Choroid plexus epithelial cell (primary cell): ENCODE results near the gene KCNJ16.

Experiments
- DNase-seq: peaks from one replicate; pipeline ENCODE4 v3.0.0-alpha.2; 2010; ENCODE audit warnings: low read depth
- H3K4me3 ChIP-seq: 2 replicates; pipeline ENCODE4 v1.5.1; 2011; ENCODE audit warnings: low read depth, mild to moderate bottlenecking, control low read depth, low read length, moderate library complexity
- TF ChIP-seq, protein P1 (sequence below): conservative IDR thresholded peaks from 2 replicates; pipeline ENCODE4 v1.5.1; 2011; ENCODE audit warnings: low read depth, mild to moderate bottlenecking, control low read depth, inconsistent platforms, low read length, moderate library complexity

The KCNJ16 gene

DNA sequence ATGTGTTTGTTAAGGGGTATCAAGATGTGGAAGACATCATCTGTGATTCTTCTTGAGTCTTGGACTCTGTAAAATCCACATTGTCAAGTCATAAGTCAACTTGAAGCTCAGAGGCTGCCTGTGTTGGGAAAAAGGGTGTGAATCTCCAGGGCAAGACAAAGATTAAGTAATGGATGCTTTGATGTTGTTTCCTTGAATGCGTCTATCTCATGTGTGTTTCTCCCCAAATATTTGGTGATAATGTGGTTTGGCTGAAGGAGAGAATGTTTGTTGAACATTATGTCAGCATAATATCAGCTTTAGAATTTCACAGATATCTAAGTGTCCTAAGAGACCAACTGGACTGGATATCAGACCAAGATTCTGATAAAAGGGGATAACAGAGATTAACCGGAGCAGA, 24.1 kb upstream of the KCNJ16 start:
- TF ChIP-seq, protein P1, sequence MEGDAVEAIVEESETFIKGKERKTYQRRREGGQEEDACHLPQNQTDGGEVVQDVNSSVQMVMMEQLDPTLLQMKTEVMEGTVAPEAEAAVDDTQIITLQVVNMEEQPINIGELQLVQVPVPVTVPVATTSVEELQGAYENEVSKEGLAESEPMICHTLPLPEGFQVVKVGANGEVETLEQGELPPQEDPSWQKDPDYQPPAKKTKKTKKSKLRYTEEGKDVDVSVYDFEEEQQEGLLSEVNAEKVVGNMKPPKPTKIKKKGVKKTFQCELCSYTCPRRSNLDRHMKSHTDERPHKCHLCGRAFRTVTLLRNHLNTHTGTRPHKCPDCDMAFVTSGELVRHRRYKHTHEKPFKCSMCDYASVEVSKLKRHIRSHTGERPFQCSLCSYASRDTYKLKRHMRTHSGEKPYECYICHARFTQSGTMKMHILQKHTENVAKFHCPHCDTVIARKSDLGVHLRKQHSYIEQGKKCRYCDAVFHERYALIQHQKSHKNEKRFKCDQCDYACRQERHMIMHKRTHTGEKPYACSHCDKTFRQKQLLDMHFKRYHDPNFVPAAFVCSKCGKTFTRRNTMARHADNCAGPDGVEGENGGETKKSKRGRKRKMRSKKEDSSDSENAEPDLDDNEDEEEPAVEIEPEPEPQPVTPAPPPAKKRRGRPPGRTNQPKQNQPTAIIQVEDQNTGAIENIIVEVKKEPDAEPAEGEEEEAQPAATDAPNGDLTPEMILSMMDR = no peak

DNA sequence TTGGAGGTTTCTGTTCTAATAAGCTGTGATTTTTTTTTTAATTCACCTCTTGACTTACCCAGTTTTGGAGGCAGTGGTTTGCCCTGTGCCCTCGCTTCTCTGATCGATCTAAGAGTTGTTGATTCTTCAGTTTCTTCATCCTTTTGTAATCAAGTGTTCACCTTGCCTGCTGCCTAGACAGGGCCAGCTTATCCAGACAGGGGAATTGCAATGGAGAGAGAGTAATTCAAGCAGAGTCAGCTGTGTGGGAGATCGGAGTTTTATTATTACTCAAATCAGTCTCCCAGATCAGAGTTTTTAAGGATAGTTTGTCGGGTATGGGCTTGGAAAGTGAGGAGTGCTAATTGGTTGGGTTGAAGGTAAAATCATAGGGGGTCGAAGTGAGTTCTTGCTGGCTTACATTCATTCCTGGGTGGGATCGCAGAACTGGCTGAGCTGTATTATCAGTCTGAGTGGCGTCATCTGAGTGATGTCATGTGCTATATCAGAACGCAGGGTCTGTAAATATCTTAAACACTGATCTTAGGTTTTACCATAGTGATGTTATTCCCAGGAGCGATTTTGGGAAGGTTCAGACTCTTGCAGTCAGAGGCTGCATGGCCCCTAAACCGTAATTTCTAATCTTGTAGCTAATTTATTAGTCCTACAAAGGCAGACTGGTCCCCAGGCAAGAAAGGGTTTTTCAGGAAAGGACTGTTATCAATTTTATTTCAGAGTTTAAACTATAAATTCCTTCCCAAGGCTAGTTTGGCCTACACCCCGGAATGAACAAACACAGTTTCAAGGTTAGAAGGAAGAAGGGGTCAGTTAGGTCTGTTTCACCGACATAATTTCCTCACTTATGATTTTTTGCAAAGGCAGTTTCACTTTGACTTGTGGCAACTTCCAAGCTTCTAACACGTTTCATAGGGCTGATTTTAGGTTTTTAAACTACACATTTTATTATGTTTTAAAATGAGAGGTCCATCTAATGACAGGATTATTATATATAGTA, 21.5 kb upstream of the KCNJ16 start:
- TF ChIP-seq, protein P1 = no peak

More for the DNA sequence above, 24.1 kb upstream of the KCNJ16 start:
- H3K4me3 ChIP-seq = no peak overlapping the region
- peak; percentile 34 for DNase-seq

DNA sequence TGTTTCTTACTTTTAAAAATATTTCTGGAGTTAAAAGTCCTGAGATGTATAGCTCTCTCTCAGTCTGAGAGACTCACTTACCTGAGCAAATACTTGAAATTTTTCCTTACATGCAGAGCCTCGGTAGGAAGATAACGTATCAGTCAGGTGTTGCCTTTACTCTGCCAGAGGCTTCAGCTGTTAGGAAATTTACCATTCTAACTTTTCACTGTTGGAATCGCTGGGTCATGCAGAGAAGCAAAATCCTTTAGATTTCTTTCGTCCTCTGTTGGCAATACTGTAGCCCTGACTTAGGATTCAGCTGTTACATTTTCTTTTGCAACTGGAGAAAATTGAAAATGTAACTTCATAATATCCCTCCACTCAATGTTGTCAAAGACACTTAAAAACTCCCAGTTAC, 20.0 kb upstream of the KCNJ16 start:
- H3K4me3 ChIP-seq = no peak overlapping the region
- DNase-seq = no peak
- TF ChIP-seq, protein P1 = no peak

More for the DNA sequence above, 21.5 kb upstream of the KCNJ16 start:
- no peak overlapping the region for H3K4me3 ChIP-seq
- peak; percentile 48 for DNase-seq

DNA sequence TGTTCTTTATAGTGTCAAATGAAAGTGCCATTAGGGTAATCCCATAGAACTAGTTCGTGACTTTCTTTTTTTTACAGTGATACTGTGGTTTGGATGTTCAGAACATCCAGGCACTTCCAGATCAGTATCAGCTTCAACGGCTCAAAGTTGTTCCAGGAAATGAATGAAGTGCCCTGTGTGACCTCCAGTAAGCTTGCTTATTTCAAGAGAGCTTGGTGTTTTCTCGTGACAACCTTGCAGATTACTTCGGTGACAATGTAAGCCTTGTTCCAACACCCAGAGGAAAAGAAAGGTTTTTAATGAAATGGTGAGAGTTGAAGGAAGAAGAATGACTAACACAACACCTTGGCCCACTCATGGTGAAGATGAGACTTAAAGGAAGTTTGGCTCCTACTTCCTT, 16.0 kb upstream of the KCNJ16 start:
- TF ChIP-seq, protein P1 = no peak
- no peak overlapping the region for H3K4me3 ChIP-seq
- no peak for DNase-seq

DNA sequence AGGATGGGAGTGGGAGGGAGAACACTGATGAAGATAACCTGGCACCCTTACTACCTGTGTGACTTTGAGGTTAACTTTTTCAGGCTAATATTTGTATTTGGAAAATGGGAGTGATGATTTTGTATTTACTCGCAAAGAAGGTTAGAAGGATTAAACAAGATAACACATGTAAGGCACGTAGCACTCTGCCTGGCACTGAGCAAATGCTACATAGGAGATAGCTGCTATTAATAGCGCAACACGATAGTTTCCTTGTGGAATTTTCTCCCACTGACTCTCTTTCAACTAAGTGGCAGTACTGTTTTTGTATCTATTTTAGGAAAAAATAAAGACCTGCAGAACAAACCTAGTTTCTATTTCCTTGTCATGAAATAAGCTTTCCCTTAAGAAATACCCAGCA, 15.4 kb upstream of the KCNJ16 start:
- H3K4me3 ChIP-seq = no peak overlapping the region
- TF ChIP-seq, protein P1 = no peak
- no peak for DNase-seq

DNA sequence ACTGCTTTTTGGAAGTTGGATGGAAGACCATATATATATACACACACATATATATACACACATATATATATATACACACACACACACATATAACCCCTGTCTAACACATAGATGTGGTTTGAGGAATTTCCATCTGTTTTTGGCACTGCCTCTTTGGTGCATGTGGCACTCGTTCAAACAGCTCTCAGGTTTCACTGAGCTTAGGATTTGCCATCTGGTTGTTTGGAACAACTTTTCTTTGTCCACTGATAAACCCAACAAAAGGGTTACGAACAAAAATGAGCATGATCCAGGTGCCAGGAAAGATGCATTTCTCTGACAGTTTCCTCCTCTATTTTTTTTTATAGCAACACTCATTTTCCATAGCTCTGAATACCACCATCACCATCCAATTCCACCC, 14.6 kb upstream of the KCNJ16 start:
- TF ChIP-seq, protein P1 = no peak
- peak; percentile 53 for DNase-seq
- no peak overlapping the region for H3K4me3 ChIP-seq

DNA sequence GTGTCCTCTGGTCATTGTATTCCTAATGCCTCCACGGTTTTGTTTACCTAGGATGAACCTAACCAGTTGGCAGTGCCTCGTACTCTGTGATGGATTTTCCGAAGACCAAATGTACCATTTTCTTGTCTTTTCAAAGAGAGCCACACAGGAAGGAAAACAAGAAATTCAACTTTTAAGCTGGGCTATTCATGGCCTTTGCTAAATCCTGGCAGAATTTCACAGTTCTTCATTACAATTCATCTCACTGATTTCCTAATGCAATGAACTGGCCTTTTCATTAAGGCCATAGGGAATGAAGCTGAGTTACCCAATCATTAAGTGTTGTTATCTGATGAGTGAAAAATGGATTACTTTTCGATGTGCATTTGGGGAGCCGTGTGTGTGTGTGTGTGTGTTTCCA, 7.9 kb upstream of the KCNJ16 start:
- no peak for DNase-seq
- TF ChIP-seq, protein P1 = no peak

More for the DNA sequence above, 7.9 kb upstream of the KCNJ16 start:
- no peak overlapping the region for H3K4me3 ChIP-seq
